Measurements from ENCODE around the gene TNFRSF12A. TPM values are rescaled to one million over a fixed set of nuclear protein-coding genes. Genes with fewer than 3 reads are reported as not detected.

Gene TNFRSF12A
- total and polyA plus RNA-seq, 2 of the 13 experiments (the other 11 are each of a cell fraction or from before 2014, with no cell fraction given) = 61.9 to 66.0 TPM

GRCh38 chr16:3059041-3059722, 39.0 kb downstream of the TNFRSF12A start (continued):
- TF ChIP-seq IRF2 (CRISPR knock-in tag; IDR thresholded peaks at IDR 0.05) (peak; percentile 42; the same call in 1 of the 2 replicates), BRF2 (CRISPR knock-in tag; IDR thresholded peaks at IDR 0.05) (no peak), ZNF546 (CRISPR knock-in tag; conservative IDR thresholded peaks at IDR 0.05) (peak; percentile 66; the same call in 1 of the 2 replicates), ZNF383 (CRISPR knock-in tag; IDR thresholded peaks at IDR 0.05; ENCODE audit: borderline replicate concordance) (no peak), CREB3 (CRISPR knock-in tag; IDR thresholded peaks at IDR 0.05) (no peak), NR3C1 (CRISPR knock-in tag; IDR thresholded peaks at IDR 0.05) (no peak), MAF1 (CRISPR knock-in tag; IDR thresholded peaks at IDR 0.05; ENCODE audit: borderline replicate concordance) (0 out of 2 replicates have a peak, but pooled peaks have one; percentile 24), ZNF564 (CRISPR knock-in tag; IDR thresholded peaks at IDR 0.05) (no peak), ARID3A (IDR thresholded peaks at IDR 0.05; ENCODE audit: low read depth, low read length) (no peak), GTF2F1 (IDR thresholded peaks at IDR 0.05; ENCODE audit: low read length) (no peak), TBX3 (IDR thresholded peaks at IDR 0.05; ENCODE audit: borderline replicate concordance) (no peak), RORA (CRISPR knock-in tag; IDR thresholded peaks at IDR 0.05) (no peak), GTF3A (CRISPR knock-in tag; conservative IDR thresholded peaks at IDR 0.05) (no peak), TBL1XR1 (IDR thresholded peaks at IDR 0.05; ENCODE audit: borderline replicate concordance, low read length, partially characterized antibody) (no peak), BRD4 (CRISPR knock-in tag; IDR thresholded peaks at IDR 0.05) (no peak; the same call in 1 of the 2 replicates), ZNF367 (CRISPR knock-in tag; IDR thresholded peaks at IDR 0.05; ENCODE audit: borderline replicate concordance) (no peak), REST (IDR thresholded peaks at IDR 0.05; ENCODE audit: borderline replicate concordance in 1 of 2, low read depth in 1 of 2, low read length in 2 of 2) (no peak), FLYWCH1 (CRISPR knock-in tag; IDR thresholded peaks at IDR 0.05) (no peak), LRRFIP1 (CRISPR knock-in tag; conservative IDR thresholded peaks at IDR 0.05) (no peak), ZBTB3 (CRISPR knock-in tag; IDR thresholded peaks at IDR 0.05; ENCODE audit: borderline replicate concordance, low read depth) (no peak; the same call in 1 of the 2 replicates)

All from HepG2 (cell line).